ENCODE results near the gene TMEM167A.

DNA sequence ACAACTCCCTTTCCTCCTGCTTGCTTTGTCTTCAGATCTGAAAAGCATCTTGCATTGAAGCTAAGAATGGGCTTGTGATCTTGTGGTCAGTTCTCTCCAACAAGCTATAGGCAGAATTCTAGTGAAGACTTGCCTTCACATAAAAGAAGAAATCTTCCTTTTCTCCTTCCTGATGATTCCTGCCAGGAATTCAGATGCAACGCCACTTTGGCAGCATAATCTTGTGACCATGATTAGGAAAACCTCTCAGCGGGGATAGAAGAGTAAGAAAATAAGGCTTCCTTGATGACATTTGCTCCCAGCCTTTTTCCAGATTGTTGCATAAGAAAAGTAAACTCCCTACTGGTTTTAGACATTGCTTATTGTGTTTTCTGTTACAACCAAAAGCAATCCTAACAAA is 73.4 kb downstream of the TMEM167A start:
- TF ChIP-seq, protein P1, sequence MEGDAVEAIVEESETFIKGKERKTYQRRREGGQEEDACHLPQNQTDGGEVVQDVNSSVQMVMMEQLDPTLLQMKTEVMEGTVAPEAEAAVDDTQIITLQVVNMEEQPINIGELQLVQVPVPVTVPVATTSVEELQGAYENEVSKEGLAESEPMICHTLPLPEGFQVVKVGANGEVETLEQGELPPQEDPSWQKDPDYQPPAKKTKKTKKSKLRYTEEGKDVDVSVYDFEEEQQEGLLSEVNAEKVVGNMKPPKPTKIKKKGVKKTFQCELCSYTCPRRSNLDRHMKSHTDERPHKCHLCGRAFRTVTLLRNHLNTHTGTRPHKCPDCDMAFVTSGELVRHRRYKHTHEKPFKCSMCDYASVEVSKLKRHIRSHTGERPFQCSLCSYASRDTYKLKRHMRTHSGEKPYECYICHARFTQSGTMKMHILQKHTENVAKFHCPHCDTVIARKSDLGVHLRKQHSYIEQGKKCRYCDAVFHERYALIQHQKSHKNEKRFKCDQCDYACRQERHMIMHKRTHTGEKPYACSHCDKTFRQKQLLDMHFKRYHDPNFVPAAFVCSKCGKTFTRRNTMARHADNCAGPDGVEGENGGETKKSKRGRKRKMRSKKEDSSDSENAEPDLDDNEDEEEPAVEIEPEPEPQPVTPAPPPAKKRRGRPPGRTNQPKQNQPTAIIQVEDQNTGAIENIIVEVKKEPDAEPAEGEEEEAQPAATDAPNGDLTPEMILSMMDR (conservative IDR thresholded peaks at IDR 0.05 in 1 of 2, IDR thresholded peaks at IDR 0.05 in 1 of 2; ENCODE audit: low read depth in 1 of 2, low read length in 2 of 2) = no peak
- no peak for TF ChIP-seq EZH2 (IDR thresholded peaks at IDR 0.05; ENCODE audit: low read length, missing control alignments)

All from fibroblast of lung (primary cell).